GM12891 (cell line): ENCODE results near the gene CTNS.
A peak's percentile ranks its signal among the peaks of the same experiment; 100 is the strongest.

Source experiments
- DNase-seq: peaks from one replicate; pipeline ENCODE4 v3.0.0; 2011; ENCODE audit warnings: low spot score; ENCODE audit not compliant: insufficient read length
- FAIRE-seq: peaks from 2 replicates; lab custom pipeline; 2011; peaks lifted over from hg19 to GRCh38; lab: Jason Lieb, UNC
- PAX5 ChIP-seq: IDR thresholded peaks from 2 replicates; pipeline ENCODE4 v1.6.1; 2011; ENCODE audit warnings: low read length, moderate library complexity, mild to moderate bottlenecking; ENCODE audit not compliant: insufficient read depth, severe bottlenecking
- POLR2A ChIP-seq: IDR thresholded peaks from 2 replicates; pipeline ENCODE4 v1.6.1; 2011; ENCODE audit warnings: low read depth, low read length, control low read depth
- POLR2AphosphoS5 ChIP-seq: IDR thresholded peaks from 2 replicates; pipeline ENCODE4 v1.6.1; 2011; ENCODE audit warnings: low read depth, low read length, control low read depth
- POU2F2 ChIP-seq: IDR thresholded peaks from 2 replicates; pipeline ENCODE4 v1.6.1; 2011; ENCODE audit warnings: low read depth, mild to moderate bottlenecking, control low read depth, low read length, moderate library complexity
- SPI1 ChIP-seq: IDR thresholded peaks from 2 replicates; pipeline ENCODE4 v1.6.1; 2011; ENCODE audit warnings: low read depth, low read length, control low read depth
- TAF1 ChIP-seq: IDR thresholded peaks from 2 replicates; pipeline ENCODE4 v1.6.1; 2011; ENCODE audit warnings: low read depth, low read length, control low read depth

Gene CTNS

DNA sequence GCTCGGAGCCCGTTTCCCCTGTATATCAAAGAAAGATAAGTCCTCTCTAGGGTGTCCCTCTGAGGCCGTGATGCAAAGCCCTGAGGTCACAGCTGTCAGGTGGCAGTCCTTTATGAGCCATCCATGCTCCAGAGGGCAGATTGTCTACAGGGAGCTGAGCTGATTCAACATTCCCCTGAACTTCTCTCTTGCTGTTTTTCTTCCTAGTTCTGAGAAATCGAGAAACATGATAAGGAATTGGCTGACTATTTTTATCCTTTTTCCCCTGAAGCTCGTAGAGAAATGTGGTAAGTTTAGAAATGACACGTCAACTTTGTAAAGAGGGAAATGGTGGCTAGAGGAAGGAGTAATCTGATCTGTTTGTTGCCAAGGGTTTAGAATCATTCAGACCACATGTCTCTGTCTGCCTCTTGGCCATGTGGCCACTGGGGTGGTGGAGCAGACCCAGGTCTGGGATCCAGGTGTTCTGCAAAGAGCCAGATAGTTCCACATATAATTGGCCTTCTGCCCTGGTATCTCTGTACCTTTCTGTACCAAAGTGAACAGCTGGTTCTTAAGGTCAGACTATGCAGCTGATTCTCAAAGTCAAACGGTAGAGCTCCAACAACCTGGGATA is 3.5 kb downstream of the CTNS start:
- FAIRE-seq (peak; percentile 26), DNase-seq (no peak)
- TF ChIP-seq POLR2AphosphoS5 (no peak), SPI1 (0 out of 2 replicates have a peak, but pooled peaks have one; percentile 28), POU2F2 (no peak)

DNA sequence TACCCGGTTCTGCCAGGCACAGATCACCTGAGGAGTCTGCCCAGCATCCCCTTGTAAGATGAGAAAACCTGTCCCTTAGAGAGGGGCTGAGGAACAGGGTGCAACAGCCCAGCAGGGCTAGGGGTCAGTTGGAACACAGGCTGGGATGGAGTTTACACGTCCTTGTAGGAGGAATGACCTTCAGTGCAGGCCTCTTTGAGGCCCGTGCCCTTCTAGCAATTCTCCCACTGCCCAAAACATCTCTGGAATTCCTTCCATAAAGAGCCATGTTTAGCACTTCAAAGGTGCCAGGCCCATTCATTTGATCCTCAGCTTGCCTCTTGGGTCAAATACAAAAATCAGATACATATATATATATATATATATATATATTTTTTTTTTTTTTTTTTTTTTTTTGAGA is 4.5 kb downstream of the CTNS start:
- no peak for TF ChIP-seq PAX5
- no peak for TF ChIP-seq POLR2A
- no peak for TF ChIP-seq TAF1
- no peak for TF ChIP-seq POU2F2
- TF ChIP-seq POLR2AphosphoS5: no peak
- TF ChIP-seq SPI1: no peak
- DNase-seq (no peak), FAIRE-seq (no peak)

DNA sequence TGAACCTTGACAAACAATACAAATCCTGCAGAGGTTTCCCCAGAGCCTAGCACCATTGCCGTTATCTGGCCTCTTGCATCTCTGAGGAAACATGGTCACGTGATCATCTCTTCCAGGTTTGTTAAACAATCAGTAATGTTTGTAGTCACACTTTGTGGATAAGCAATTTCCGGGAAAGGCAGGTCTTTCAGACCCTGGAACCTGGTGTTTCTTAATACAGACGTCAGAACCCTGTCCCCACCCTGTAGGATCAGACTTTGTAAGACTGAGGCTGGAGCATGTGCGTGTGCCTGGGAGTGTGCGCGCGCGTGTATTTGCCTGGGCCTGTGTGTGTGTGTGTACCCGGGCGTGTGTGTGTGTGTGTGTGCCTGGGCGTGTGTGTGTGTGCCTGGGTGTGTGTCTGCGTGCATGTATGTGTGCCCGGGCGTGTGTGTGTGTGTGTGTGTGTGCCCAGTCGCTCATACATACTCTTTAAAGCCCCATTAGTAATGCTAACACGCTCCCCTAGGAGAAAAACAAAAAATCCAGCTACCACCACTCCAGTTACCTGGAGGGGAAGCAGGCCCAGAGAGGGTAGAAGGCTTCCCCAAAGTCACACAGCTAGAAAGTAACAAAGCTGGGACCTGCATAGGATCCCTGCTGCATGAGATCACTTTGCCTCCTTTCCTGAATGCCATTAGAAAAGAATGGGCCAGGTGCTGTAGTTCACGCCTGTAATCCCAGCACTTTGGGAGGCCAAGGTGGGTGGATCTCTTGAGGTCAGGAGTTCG is 5.3 kb downstream of the CTNS start:
- no peak for DNase-seq
- TF ChIP-seq SPI1 (no peak), POLR2AphosphoS5 (no peak), POU2F2 (no peak), TAF1 (no peak), POLR2A (no peak), PAX5 (no peak)
- FAIRE-seq: no peak

DNA sequence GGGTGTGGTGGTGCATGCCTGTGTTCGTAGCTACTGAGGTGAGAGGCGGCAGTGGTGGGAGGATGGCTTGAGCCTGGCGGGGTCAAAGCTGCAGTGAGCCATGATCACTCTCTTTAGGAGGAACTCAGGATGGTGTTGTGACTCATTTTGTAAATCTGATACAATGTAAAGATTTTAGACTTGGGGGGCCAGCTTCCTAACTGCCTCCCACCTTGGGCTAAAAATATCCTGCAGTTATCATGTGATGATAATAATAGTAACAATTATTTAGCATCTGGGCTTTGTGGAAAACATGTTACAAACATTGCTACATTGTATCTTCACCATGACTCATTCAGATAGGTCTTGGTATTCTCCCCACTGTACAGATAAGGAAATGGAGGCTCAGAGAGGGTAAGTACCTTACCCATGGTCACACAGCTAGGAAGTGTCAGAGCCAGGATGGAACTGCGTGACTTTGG is 7.4 kb downstream of the CTNS start:
- FAIRE-seq: no peak
- TF ChIP-seq POLR2A (no peak), POLR2AphosphoS5 (no peak), POU2F2 (no peak), PAX5 (no peak), SPI1 (no peak), TAF1 (no peak)
- no peak for DNase-seq

DNA sequence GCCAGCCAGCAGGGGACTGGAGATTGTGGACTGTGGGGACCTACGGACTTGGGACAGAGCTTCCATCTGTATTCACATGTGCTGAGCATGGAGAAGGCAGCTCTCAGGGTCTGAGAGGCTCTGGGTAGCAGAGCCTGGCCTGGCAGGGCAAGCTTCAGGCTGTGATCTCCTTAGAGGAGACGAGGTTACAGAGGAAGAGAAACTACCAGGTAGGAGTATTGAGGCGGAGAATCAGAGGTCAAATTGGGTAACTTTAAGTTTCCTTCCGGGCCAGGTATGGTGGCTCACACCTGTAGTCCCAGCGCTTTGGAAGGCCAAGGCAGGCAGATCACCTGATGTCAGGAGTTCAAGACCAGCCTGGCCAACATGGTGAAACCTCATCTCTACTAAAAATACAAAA is 8.8 kb downstream of the CTNS start:
- TF ChIP-seq SPI1 (peak; percentile 61), PAX5 (no peak), POLR2AphosphoS5 (no peak)
- no peak for DNase-seq
- FAIRE-seq: peak; percentile 78

DNA sequence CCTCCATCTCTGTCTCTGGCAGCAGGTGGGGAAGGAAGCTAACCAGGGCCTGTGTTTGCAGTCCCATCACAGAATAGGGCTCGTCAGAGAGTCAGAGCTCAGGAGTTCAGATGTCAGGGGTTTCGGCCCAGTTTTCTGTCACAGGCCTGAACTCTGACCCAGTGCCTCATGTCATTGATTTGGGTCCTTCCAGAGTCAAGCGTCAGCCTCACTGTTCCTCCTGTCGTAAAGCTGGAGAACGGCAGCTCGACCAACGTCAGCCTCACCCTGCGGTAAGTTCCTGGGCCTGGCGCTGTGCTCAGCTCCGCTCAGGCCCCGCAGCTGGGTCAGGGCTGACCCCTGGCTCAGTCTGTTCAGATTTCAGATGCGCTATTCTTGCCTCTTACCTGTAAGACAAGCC is 10.7 kb downstream of the CTNS start:
- TF ChIP-seq POU2F2 (no peak), SPI1 (no peak), POLR2AphosphoS5 (no peak), PAX5 (no peak), POLR2A (no peak), TAF1 (no peak)
- no peak for FAIRE-seq
- DNase-seq: no peak

DNA sequence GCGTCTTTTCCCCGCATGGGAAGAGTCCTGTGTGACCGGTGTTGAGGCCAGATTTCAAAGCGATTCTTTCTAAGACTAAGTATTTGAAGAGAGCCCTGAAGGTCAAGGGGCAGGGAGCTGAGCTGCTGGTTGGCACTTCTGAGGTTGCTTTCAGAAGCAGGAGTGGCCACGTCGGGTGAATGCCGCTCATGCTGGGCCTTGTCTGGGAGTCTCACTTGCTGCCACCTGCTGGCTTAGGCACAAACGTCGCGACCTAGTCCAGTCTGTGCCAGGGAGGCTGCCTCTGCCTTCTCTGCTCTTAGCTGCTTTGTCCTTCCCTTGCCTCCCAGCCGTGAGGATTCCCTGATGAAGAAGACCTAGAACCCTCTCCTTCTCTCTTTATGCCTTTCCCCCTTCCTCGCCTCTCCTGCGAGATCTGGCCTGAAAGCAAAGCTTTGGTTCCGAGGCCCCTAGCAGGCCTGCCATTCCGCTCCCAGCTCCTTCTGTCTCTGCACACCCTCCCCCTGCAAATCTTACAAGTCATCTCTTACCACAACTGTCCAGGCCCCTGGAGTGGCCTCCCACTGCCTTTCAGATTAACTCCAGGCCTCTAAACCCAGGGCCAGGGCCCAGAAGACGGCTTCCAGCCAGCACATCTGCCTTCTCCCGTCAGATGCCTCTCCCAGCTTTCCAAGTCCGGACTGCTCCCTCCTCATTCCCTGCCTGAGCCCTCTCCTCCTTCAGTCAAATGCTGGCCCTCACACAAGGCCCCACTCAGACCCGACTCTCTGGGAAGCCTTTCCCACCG is 11.4 kb downstream of the CTNS start:
- DNase-seq (no peak), FAIRE-seq (peak; percentile 41)
- TF ChIP-seq PAX5 (no peak), TAF1 (no peak)

DNA sequence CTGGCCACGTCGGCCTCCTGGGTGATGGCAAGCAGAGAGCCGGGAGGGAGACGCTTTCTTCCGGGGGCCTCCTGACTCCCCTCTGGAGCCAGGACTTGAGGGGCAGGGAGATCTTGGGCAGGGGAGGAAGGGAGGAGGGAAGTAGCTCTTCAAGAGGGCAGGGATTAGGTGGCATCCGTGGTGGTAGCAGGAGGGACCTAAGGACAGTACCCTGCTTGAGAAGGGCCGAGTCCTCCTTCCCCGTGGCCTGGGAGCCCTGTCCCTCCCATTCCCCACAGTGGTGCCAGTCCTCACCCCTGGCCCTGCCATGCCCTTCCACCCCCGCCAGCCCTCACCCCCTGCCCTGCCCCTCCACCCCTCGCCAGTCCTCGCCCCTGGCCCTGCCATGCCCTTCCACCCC is 19.2 kb downstream of the CTNS start:
- FAIRE-seq (no peak), DNase-seq (no peak)
- TF ChIP-seq POLR2A (no peak), SPI1 (no peak), POLR2AphosphoS5 (no peak), POU2F2 (no peak), TAF1 (no peak), PAX5 (no peak)

DNA sequence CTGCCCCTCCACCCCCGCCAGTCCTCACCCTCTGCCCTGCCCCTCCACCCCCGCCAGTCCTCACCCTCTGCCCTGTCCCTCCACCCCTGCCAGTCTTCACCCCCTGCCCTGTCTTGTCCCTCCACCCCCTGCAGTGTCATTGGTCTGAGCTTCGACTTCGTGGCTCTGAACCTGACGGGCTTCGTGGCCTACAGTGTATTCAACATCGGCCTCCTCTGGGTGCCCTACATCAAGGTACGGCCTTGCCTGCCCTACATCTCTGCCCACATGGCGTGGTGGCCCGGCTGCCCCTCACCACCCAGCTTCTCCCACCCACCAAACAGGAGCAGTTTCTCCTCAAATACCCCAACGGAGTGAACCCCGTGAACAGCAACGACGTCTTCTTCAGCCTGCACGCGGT is 19.8 kb downstream of the CTNS start:
- FAIRE-seq (no peak), DNase-seq (no peak)
- TF ChIP-seq SPI1 (no peak), PAX5 (no peak), POU2F2 (no peak), POLR2A (no peak), POLR2AphosphoS5 (no peak), TAF1 (no peak)
